HEK293T (cell line): ENCODE data around the gene DDX3X.
"Not testable (repeated sequence)": the region's sequence is repeated elsewhere in the genome, so short reads cannot be mapped to it uniquely, and the experiment has no call there.

Source experiments
- CTCF ChIA-PET: fragments of 350-600 bp; formaldehyde crosslinking; extraction: SDS; loops from one replicate; lab custom pipeline; 2021; ENCODE audit warnings: antibody characterized with exemption, inconsistent platforms; lab: Yijun Ruan, JAX
- POLR2A ChIA-PET: fragments of 350-600 bp; formaldehyde crosslinking; extraction: SDS; loops from one replicate; lab custom pipeline; 2020; ENCODE audit warnings: antibody characterized with exemption, inconsistent platforms; lab: Yijun Ruan, JAX
- DNase-seq: peaks from one replicate; pipeline ENCODE4 v3.0.0; 2012; ENCODE audit warnings: mixed read lengths; ENCODE audit errors: extremely low spot score
- ARNT ChIP-seq: fragments of 450-650 bp; IDR thresholded peaks from 2 replicates; pipeline ENCODE4 v1.6.1; 2017; ENCODE audit warnings: mild to moderate bottlenecking
- BHLHE40 ChIP-seq: fragments of 450-650 bp; IDR thresholded peaks from 2 replicates; pipeline ENCODE4 v1.6.1; 2016; ENCODE audit warnings: mild to moderate bottlenecking, moderate library complexity, borderline replicate concordance
- CTBP1 ChIP-seq: fragments of 450-650 bp; IDR thresholded peaks from 2 replicates; pipeline ENCODE4 v1.6.1; 2016; ENCODE audit warnings: borderline replicate concordance
- ELF4 ChIP-seq: fragments of 450-650 bp; IDR thresholded peaks from 2 replicates; pipeline ENCODE4 v1.6.1; 2017; ENCODE audit warnings: antibody characterized with exemption
- FOXA1 ChIP-seq: fragments of 450-650 bp; IDR thresholded peaks from 2 replicates; pipeline ENCODE4 v1.6.1; 2016; ENCODE audit warnings: mild to moderate bottlenecking
- FOXK2 ChIP-seq: fragments of 450-650 bp; IDR thresholded peaks from 2 replicates; pipeline ENCODE4 v1.6.1; 2016; ENCODE audit warnings: mild to moderate bottlenecking
- FOXM1 ChIP-seq: fragments of 450-650 bp; IDR thresholded peaks from 2 replicates; pipeline ENCODE4 v1.6.1; 2017; ENCODE audit warnings: mild to moderate bottlenecking, borderline replicate concordance
- HDGF ChIP-seq: fragments of 450-650 bp; IDR thresholded peaks from 2 replicates; pipeline ENCODE4 v1.6.1; 2017; ENCODE audit warnings: antibody characterized with exemption, borderline replicate concordance
- L3MBTL2 ChIP-seq: fragments of 450-650 bp; conservative IDR thresholded peaks from 2 replicates; pipeline ENCODE4 v1.6.1; 2016; ENCODE audit warnings: mild to moderate bottlenecking
- LEF1 ChIP-seq: fragments of 450-650 bp; IDR thresholded peaks from 2 replicates; pipeline ENCODE4 v1.6.1; 2017; ENCODE audit warnings: mild to moderate bottlenecking, borderline replicate concordance
- NFRKB ChIP-seq: fragments of 450-650 bp; IDR thresholded peaks from 2 replicates; pipeline ENCODE4 v1.6.1; 2016; ENCODE audit warnings: mild to moderate bottlenecking, moderate library complexity
- PKNOX1 ChIP-seq: fragments of 450-650 bp; IDR thresholded peaks from 2 replicates; pipeline ENCODE4 v1.6.1; 2016
- SP1 ChIP-seq: fragments of 450-650 bp; IDR thresholded peaks from 2 replicates; pipeline ENCODE4 v1.6.1; 2017
- SUZ12 ChIP-seq: fragments of 450-650 bp; IDR thresholded peaks from 2 replicates; pipeline ENCODE4 v1.6.1; 2016; ENCODE audit warnings: mild to moderate bottlenecking
- TARDBP ChIP-seq: fragments of 450-650 bp; IDR thresholded peaks from 2 replicates; pipeline ENCODE4 v1.6.1; 2016
- ZNF384 ChIP-seq: fragments of 450-650 bp; IDR thresholded peaks from 2 replicates; pipeline ENCODE4 v1.6.1; 2016

DDX3X gene

GRCh38 chrX:41405551-41405950 is 71.6 kb downstream of the DDX3X start:
- no peak for TF ChIP-seq ELF4
- no peak for TF ChIP-seq FOXK2
- no peak for TF ChIP-seq ZNF384
- POLR2A ChIA-PET = no interaction called here
- CTCF ChIA-PET = no interaction called here
- no peak for DNase-seq

- ChIA-PET CTCF (no interaction called here), POLR2A (no interaction called here)
- no peak for DNase-seq
- no peak for TF ChIP-seq FOXA1
- no peak for TF ChIP-seq SP1
- no peak for TF ChIP-seq FOXM1
Observed at GRCh38 chrX:41406201-41406600, 72.2 kb downstream of the DDX3X start.

- CTCF ChIA-PET = no interaction called here
- DNase-seq = no peak
- TF ChIP-seq ARNT (no peak), SUZ12 (no peak), NFRKB (no peak), BHLHE40 (no peak), HDGF (no peak), FOXA1 (no peak), LEF1 (no peak), FOXM1 (no peak), TARDBP (no peak), PKNOX1 (no peak), ZNF384 (no peak), ELF4 (no peak), L3MBTL2 (no peak), SP1 (no peak), CTBP1 (no peak), FOXK2 (no peak)
- POLR2A ChIA-PET = no interaction called here
Observed at GRCh38 chrX:41407816-41408215, 73.9 kb downstream of the DDX3X start.

- TF ChIP-seq HDGF = no peak
- TF ChIP-seq FOXM1 = no peak
- no peak for TF ChIP-seq ARNT
- TF ChIP-seq TARDBP = no peak
- TF ChIP-seq ELF4 = no peak
- no peak for TF ChIP-seq SP1
- no peak for TF ChIP-seq LEF1
- TF ChIP-seq ZNF384 = no peak
- TF ChIP-seq FOXK2 = no peak
- no peak for TF ChIP-seq CTBP1
- no peak for TF ChIP-seq FOXA1
- TF ChIP-seq PKNOX1 = no peak
Observed at GRCh38 chrX:41408576-41408975, 74.6 kb downstream of the DDX3X start.

GRCh38 chrX:41409006-41409405 is 75.0 kb downstream of the DDX3X start:
- no peak for DNase-seq
- ChIA-PET POLR2A (interaction anchor here (1.6 kb wide), 1 partner anchor 76 kb away, joined by 5 read pairs; no protein-coding TSS in a partner anchor), CTCF (no interaction called here)
- no peak for TF ChIP-seq FOXA1
- TF ChIP-seq CTBP1 = no peak
- no peak for TF ChIP-seq L3MBTL2
- TF ChIP-seq SP1 = no peak
- TF ChIP-seq LEF1 = no peak
- TF ChIP-seq ELF4 = no peak
- TF ChIP-seq FOXK2 = no peak
- no peak for TF ChIP-seq ZNF384
- no peak for TF ChIP-seq BHLHE40
- no peak for TF ChIP-seq HDGF
- TF ChIP-seq SUZ12 = no peak
- TF ChIP-seq PKNOX1 = no peak
- no peak for TF ChIP-seq NFRKB
- TF ChIP-seq FOXM1 = no peak
- no peak for TF ChIP-seq TARDBP

More at GRCh38 chrX:41408576-41408975, 74.6 kb downstream of the DDX3X start:
- ChIA-PET POLR2A (interaction anchor here (1.6 kb wide), 1 partner anchor 75 kb away, joined by 5 read pairs; no protein-coding TSS in a partner anchor), CTCF (no interaction called here)
- DNase-seq = no peak

GRCh38 chrX:41411222-41411621 is 77.3 kb downstream of the DDX3X start:
- POLR2A ChIA-PET, CTCF ChIA-PET, DNase-seq: not testable (repeated sequence)

- TF ChIP-seq SP1 (no peak), FOXM1 (no peak), NFRKB (no peak), L3MBTL2 (no peak), ELF4 (no peak), SUZ12 (no peak), FOXK2 (no peak), CTBP1 (no peak), ZNF384 (no peak), TARDBP (no peak), HDGF (no peak), PKNOX1 (no peak), FOXA1 (no peak), LEF1 (no peak), BHLHE40 (no peak), ARNT (no peak)
- no peak for DNase-seq
- CTCF ChIA-PET = no interaction called here
- POLR2A ChIA-PET = no interaction called here
Observed at GRCh38 chrX:41412261-41413081, 78.5 kb downstream of the DDX3X start.
